Stimulated activated CD4-positive, alpha-beta T cell treated with anti-CD3 and anti-CD28 coated beads, Interleukin-1b, Interleukin-23, amount 100 ng/mL, for 48 hours (primary cell): ENCODE results near the gene ZNF416.

ENCODE experiments used
- DNase-seq: peaks from one replicate; pipeline ENCODE4 v3.0.0-alpha.2; 2020

Gene ZNF416

DNA sequence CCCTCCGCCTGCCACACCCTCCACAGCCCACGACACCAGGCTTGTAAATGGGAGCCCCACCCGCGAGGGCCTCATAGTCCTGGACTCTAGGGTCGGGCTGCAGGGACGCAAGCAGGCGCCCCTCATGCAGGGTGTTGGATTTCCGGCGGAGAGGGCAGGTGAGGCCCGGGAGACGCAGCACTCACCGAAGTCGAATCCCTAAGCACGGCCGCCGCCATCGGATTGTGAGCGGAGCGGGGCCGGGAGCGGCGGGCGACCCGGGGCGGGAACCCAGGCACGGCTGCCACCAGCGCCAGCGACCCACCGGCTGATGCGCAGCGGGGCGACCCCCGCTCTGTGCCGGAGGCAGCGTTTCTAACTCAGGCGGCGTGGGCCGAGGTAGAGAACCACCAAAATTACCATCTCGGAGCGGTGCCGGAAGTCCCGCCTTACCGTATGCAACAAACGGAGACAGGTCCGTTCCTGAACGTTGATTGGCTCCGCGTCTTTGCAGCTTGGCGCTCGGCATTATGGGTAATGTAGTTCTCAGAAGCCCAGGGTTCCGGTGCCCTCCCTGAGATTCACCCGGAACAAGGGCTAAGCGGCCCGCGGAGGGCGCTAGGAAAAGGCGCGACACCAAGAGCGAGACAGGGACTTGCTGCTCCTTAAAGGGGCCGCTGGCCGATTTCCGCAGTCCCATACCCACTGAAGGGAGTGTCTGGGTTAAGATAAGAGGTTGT lies at the start of gene ZNF416:
TSS of gene ZNF416 (minus strand) at position 425 of the 719 bp plus-strand sequence. CDS start at position 218, 207 bp downstream.
- peak; percentile 96 for DNase-seq

DNA sequence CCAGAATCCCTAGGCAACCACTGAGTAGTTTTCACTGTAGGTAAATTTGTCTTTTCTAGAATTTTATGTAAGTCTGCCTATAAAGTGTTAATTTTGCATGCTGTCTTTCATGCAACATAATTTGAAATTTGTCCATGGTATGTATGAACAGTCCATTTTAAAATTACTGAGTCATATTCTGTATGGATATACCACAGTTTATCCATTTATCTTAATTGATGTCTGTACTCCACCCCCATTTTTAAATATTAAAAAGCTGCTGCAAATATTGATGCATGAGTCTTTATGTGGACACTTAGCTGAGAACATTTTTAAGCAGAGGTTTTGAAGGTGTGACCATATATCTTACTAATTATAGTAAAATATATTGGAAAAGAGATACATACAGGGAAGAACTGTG lies 44.4 kb upstream of the ZNF416 start:
- no peak for DNase-seq

DNA sequence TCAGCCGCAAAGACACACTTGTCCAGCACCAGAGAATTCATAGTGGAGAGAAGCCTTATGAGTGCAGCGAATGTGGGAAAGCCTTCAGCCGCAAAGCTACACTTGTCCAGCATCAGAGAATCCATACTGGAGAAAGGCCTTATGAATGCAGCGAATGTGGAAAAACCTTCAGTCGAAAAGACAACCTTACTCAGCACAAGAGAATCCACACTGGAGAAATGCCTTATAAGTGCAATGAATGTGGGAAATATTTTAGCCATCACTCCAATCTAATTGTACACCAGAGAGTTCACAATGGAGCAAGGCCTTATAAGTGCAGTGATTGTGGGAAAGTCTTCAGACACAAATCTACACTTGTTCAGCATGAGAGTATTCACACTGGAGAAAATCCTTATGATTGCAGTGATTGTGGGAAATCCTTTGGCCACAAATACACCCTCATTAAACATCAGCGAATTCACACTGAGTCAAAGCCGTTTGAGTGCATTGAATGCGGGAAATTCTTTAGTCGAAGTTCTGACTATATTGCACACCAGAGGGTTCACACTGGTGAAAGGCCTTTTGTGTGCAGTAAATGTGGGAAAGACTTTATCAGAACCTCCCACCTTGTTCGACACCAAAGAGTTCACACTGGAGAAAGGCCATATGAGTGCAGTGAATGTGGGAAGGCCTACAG lies 42.1 kb upstream of the ZNF416 start:
- no peak for DNase-seq

DNA sequence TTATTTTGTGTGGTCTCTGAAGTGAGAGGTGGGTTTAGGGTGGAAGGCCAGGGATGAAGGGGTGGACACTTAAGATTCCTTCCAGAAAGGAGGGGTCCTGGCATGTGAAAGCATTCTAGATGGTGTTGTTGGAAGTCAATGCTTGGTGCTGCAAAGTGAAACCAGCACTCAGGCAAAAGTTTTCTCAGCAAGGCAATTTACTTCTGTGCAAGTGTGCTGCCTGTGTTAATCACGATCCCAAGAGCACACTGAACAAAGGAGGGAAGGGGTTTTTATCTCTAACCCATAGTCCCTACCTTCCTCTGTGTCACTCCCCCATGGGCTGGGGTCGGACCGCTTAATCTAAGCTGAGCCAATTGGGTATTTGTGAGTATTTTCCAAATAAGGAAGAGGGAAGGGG lies 36.6 kb upstream of the ZNF416 start:
- no peak for DNase-seq

DNA sequence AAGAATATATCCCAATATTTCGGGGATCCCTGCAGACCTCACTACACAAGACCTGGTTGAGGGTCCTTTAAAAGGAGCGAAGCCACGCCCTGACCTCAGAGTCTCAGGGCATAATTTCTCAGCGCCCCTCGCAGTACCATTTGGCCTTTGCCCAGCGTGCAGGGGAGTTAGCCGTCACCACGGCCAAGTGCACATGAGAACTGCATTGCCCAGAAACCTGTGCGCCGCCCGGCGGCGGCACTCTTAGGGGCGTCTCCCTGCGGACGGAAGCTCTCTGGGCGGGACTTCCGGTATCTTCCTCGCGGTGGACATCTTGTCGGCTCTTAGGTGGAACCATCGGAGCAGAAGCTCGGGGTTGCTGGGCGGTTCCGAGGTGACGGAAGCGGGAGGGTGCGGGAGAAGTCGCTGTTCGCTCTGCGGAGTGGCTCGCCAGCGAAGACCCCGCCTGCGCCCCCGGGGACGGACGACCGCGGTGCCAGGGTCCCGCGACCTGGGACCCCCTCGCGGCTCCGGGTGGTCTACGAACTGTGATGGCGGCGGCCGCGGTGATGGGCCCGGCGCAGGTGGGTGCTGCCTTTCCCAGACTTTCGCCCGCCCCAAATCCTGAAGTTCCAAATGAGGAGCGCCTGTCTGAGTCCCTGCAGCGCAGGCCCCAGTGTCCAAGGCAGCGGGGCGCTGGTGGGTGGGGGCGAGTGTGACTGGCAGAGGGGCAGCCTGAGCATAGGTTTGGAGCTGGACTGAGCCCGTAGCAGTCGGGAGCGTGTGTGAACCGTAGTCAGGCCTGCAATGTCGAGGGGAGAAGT lies 35.4 kb upstream of the ZNF416 start, which contains the start of gene ZNF134:
TSS of gene ZNF134 (plus strand) at position 302 of the 803 bp plus-strand sequence. CDS start 5,227 bp downstream, outside the sequence.
- peak; percentile 90 for DNase-seq

DNA sequence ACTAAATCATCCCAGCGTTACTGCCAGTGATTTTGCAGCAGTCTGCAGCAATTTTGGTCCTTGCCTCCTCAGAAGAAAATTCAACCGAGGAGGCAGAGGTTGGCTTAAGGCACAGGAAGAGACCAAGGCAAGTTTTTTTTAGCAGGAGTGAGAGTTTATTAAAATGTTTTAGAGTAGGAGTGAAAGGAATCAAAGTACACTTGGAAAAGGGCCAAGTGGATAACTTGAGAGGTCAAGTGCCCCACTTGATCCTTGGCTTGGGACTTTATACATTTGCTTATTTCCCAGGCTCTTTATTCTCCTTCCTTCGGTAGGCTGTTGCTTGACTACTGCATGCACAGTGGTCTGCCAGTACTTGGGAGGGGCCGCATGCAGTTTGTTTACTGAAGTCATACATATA lies 32.4 kb upstream of the ZNF416 start:
- no peak for DNase-seq

DNA sequence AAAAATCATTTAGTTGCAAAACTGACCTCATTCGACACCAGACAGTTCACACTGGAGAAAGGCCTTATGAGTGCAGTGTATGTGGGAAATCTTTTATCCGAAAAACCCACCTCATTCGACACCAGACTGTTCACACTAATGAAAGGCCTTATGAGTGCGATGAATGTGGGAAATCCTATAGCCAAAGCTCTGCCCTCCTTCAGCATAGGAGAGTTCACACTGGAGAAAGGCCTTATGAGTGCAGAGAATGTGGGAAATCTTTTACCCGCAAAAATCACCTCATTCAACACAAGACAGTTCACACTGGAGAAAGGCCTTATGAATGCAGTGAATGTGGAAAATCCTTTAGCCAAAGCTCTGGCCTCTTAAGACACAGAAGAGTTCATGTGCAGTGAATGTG lies 28.2 kb upstream of the ZNF416 start:
- DNase-seq, result no peak

DNA sequence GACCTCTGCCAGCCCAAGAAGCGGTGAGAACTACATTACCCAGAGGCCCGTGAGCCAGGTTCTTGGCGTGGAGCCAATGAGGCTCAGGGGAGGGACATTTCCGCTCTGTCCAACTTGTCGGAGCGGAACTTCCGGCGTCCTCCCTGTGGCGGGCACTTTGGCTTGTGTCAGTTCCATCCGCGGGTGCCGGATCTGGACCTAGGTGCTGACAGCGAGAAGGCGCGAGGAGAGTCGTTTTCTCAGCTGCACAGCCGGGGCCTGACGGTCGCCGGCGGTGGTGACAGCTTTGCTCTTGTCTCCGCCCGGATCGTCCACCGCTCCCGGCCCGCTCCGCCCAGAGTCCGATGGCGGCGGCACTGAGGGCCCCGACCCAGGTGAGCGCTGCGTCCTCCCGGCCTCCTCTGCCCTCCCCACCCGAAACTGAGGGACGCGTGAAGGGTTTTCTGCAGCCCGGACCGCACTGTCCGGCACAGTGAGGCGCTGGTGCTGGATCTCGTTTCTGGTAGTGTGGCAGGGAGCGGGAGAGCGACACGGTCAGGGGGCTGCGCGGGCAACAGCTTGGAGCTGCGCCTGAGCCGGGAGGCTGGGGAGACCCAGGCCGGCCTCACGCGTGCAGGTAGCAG lies 21.2 kb upstream of the ZNF416 start, which contains the start of gene ZNF530:
TSS of gene ZNF530 (plus strand) at position 125 of the 623 bp plus-strand sequence. CDS start 4,461 bp downstream, outside the sequence.
- DNase-seq, result peak; percentile 90

DNA sequence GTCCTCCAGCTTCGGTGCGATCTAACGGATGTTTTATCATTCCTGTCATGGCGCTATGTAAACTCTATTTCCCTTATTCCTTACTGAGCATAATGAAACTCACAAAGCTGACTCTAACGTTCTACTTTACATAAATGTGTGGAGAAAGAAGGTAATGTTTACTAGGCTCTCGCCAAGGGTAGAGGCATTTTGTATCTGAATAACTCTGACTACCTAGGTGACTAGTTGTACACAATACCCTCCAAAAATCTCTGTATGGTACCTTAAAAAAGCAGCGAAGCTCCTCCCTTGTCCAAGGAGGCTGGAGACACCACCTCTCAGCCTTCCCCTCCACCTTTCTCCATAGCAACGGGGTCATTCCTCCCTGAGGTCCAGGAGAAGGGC lies 20.7 kb upstream of the ZNF416 start:
- no peak for DNase-seq

DNA sequence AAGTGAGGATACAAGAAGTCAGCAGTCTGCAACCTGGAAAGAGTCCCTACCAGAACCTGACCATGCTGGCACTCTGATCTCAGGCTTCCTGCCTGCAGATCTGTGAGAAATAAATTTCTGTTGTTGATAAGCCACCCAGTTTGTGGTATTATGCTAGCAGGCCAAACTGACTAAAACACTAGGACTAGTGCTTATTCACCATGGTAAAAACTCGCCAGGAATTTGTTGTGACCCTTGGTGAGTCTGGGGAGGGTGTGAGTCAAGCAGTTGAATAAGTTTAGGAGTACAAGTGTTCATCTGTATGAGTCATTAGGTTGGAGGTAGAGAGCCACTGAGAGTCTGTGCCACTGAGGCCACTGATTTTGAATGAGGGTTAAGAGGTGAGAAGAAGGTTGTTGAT lies 8.8 kb upstream of the ZNF416 start:
- DNase-seq, result no peak

DNA sequence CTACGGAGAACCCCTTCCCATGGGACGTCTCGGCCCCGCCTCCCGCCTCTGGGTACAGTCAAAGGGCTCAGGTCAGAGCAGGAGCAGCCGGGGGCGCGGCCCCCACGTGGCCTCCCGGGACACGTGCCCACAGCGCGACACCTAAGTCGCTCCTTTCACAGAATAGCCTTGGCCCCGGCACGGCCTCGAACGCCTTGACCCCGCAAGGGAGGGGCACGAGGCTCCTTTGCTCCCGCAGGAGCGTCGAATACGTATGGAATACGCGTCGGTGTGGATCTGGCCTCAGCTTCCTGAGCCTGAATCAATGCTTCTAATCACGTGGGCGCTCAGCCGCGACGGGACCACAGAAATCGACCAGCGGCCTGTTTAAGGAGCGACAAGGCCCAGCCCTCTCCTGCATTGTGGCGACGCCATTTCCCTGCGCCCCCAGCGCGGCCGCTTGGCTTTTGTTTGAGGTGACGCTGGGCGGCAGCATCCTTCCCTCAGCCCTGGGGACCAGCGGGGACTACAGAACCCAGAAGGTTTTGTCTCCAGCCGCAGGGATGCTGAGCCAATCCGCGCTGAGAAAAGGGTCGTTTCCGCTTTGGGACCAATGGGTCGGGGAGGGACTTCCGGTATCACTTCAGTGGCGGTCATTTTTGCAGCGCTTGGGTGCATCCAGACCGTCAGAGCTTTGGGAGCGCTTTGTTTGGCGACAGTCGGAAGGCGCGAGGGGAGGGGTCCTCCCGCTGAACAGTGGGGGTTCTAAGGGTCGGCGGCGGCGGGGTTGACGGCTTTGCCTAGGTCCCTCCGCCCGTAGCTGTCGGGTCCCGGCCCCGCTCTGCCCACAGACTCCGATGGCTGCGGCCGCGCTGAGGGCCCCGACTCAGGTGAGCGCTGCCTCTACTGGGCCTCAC lies 5.1 kb upstream of the ZNF416 start, which contains the start of gene ZIK1:
TSS of gene ZIK1 (plus strand) at position 625 of the 896 bp plus-strand sequence. CDS start at position 837, 212 bp downstream.
- peak; percentile 89 for DNase-seq

DNA sequence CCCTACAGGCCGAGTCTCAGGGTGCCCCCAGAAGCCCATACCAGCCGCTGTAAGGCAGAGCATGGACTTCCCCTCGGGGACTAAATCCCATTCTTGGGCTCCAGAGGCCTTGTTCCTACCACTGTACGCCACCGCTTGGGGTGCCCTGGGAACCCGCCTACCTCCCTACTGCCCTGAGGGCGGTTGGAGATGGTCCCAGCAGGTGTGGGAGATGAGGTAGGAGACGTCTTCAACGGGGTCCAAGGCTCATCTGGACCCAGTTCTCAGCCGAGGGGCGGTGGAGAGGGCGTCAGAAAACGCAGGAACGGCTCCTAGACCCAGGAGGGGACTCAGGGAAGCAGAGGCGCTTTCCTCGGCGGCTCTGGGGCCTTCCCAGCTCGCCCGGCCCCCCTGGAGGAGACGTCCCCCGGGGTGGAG lies 4.4 kb upstream of the ZNF416 start:
- DNase-seq, result no peak

DNA sequence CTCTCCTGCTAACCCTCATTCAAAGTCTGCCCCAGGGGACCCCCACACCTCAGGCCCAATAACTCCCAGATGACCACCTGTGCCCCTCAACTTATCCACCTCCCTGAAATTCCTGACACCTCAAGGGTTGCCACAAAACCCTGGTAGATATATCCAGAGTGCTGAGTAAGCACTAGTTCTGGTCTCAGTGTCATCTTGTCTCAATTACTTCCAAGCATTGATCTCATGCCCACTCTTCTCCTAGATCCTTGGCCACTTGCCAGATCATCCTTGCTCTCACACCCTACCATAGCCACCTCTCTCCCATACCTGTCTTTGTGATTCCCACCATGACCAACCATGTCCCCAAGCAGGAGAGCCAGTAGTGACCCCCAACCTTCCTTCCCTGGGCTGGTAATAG lies 2.0 kb downstream of the ZNF416 start:
- DNase-seq, result no peak

DNA sequence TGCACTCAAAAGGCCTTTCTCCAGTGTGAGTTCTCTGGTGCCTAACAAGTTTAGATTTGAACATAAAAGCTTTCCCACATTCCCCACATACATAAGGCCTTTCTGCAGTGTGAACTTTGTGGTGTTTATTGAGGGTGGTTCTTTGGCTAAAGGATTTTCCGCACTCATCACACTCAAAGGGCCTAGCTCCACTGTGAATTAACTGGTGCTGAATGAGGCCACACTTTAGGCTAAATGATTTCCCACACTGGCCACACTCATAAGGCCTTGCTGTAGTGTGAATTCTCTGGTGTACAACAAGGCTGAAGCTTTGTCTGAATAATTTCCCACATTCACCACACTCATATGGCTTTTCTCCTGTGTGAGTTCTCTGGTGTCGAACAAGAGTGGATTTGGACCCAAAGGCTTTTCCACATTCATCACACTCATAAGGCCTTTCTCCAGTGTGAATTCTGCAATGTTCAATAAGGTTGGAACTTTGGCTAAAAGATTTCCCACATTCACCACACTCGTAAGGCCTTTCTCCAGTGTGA lies 6.2 kb downstream of the ZNF416 start:
- no peak for DNase-seq

DNA sequence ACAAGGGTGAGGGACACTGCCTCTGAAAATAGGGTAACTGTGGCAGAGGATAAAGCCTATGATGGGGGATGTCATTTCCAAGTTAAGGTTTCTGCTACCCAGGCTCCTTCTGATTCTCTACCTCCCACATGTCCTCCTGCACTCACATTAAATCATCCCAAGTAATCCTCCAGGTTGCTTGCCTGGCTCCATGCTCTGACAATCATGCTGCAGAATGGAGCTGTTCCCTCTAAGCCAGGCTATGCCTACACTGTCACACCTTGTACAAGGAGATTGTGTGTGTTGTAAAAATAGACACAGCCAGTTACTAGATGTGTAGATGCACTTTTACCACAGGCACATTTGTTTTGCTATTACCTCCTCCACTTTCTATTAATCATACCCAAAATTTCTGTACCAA lies 8.0 kb downstream of the ZNF416 start:
- no peak for DNase-seq

DNA sequence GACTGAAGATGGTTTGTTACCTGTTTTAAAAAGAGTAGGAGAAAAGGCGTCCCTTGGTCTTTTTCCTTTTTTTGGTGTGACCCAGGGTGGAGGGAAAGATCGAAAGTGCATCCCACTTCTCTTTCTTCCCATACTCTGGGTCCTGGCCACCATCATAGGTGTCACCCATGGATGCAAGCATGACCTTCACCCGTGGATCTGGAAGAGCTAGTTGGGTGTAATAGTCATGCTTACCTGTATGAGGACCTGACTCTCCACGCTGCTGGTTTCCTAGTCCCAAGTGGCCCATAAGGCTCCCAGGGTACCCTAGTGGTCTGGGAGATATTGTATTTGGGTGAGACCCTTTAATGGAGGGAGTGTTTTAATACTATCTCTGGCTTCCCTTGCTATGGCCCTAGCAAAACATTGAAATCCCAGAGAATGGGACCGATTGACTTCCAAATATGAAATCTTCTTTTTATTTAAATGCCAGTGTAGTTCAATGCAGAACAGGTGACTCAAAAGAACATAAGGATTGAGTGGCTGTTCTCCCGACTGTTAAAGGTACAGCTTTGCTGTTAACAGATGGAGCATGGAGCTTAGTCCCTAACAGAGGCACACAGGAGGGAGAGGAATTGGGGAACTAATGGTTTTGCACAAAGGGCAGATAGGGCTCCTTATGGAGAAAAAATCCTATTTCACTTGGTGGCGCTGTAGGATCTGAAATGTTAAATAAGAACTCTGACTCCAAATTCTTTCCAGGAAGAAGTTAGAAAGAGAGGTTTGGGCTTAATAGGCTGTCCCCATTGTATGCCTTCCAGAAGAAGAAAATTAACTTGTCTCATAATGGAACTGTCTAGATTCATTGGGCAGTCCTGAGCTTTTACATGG lies 12.1 kb downstream of the ZNF416 start:
- no peak for DNase-seq

DNA sequence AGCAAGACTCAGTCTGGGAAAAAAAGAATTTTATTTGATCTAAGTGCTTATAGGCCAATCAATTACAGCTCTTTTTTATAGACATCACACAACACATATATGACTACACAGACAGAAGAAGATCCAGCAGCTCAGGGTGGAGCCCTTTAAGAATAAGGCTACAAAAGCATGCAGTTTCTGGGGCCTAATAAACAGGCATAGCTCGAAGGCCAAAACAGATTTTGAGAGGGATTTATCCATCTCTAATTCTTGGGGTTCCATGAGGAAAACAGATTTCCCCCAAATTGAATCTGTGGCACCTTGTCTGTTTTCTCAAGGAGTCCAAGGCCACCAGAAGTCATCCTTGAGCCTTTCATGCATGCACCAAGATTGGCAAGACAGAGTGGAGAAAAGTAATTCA lies 15.2 kb downstream of the ZNF416 start:
- DNase-seq, result no peak

DNA sequence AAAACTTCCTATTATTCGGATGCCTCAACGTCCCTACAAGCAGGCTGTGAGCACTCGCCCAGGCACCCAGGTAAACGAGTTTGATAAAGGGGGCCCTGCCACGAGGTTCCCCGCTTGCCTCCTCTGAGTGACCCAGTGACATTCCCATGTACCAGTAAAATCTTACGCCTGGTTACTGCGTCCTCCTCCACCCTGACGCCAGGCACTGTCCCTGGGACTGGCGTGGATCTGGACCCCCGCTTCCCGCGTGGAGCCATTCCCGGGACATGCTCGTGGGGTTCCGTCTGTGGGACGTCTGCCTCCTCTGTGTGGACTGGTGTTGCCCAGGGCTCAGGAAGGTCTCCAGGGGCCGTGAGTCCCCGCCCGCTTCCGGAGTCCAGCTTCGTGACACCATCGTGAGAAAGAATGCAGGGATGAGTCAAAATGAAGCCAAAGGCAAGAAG lies 18.6 kb downstream of the ZNF416 start:
- DNase-seq, result no peak

DNA sequence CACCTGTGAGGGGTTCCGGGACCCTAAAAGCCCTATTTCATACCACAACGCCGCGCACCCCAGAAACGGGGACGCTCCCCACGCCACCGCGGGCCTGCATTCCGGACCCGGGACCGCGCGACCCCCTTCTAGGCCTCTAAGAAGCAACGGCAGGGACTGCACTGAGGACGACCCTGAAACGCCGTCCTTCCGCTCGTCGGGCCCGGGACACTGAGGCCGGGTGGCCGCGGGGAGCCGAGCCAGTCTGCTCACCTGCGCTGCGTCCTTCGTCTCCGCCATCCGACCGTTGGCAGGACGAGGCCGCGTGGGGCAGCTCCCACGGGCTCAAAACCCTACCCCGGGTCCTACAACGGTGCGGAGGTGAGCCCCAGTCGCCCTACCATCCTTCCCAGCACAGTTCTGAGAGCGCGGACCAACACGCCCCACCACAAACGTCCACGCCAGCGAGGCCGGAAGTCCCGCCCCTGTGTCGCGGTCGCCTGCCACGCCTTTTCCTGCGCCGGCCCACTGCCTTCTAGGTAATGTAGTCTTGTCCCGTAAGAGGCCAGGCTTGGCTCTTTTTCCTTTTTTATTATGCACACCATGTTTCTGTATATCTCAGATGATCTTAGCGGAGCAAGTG lies 19.2 kb downstream of the ZNF416 start, which contains the start of gene ZNF550:
TSS of gene ZNF550 (minus strand) at position 460 of the 622 bp plus-strand sequence. CDS start at position 279, 181 bp downstream.
- peak; percentile 86 for DNase-seq

DNA sequence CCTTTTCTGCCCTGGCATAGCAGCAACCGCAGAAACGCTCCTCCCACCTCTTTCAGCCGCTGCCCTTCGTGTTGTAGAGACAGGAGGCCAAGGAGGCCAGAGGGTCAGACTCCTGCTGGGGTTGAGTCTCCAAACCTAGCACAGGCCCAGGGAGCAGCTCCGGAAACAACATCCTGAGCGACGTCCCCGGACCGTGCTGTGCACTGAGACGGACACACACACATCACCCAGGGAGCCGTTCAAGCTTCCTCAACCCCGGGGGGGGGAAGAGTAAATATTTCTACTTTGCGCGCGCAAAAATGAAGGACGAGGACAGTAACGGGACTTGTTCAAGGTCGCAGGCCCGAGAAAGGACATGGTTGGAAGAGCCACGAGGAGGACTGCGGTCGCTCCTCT lies 19.7 kb downstream of the ZNF416 start:
- peak; percentile 5 for DNase-seq
